Skeletal muscle satellite cell (primary cell): ENCODE results near the gene MANEAL.

Experiments
- H3K27me3 ChIP-seq: 2 replicates; pipeline ENCODE4 v1.7.0; 2013; ENCODE audit warnings: low read length; ENCODE audit not compliant: control insufficient read depth, insufficient read depth
- H3K36me3 ChIP-seq: 2 replicates; pipeline ENCODE4 v1.7.0; 2013; ENCODE audit warnings: mild to moderate bottlenecking, control low read depth, low read length; ENCODE audit not compliant: insufficient read depth
- H3K4me1 ChIP-seq: 2 replicates; pipeline ENCODE4 v1.7.0; 2013; ENCODE audit warnings: low read length; ENCODE audit not compliant: control insufficient read depth, insufficient read depth
- H3K4me2 ChIP-seq: 2 replicates; pipeline ENCODE4 v1.7.0; 2013; ENCODE audit warnings: mild to moderate bottlenecking, low read length
- H3K4me3 ChIP-seq: 2 replicates; pipeline ENCODE4 v1.7.0; 2013; ENCODE audit warnings: low read length
- H3K9ac ChIP-seq: 2 replicates; pipeline ENCODE4 v1.7.0; 2013; ENCODE audit warnings: mild to moderate bottlenecking, low read depth, low read length, moderate library complexity
- H3K9me3 ChIP-seq: replicated peaks from 2 replicates; pipeline ENCODE4 v1.7.0; 2013; ENCODE audit warnings: mild to moderate bottlenecking, control low read depth, low read length

MANEAL gene

DNA sequence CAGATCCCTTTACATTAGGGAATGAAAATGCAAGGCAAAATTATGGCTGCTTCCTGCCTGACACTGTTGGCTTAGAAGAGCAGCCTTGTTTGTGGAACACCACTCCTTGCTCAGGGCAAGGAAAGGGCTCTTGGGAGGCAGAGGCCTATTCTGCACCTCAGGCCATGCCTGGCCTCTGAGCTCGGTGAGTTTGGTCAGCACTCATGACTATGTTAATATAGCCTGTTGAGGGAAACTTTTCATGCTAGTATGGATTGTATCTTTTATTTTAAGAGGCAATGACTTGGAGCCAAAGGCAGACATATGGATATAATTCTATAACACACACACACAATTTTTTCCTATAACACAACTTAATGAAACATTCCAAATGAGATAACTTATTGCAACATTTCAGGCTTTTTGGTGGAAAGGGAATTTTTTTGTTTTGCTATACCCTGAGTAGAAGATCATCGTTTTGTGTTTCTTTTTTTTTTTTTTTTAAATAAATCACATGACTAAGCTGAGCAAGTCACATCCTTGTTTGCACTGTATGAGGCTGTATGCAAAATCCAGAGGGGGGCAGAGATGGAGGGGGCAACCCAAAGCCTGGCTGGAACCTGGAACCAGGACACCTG lies 20.0 kb downstream of the MANEAL start:
- H3K4me3 ChIP-seq: no peak overlapping the region
- H3K4me1 ChIP-seq: peaks cover 20% of the 10 kb centered on the region
- H3K9ac ChIP-seq: no peak overlapping the region
- H3K36me3 ChIP-seq: peaks cover 36% of the 10 kb centered on the region
- H3K27me3 ChIP-seq: no peaks in the 10 kb centered on the region
- no peaks in the 10 kb centered on the region for H3K9me3 ChIP-seq
- H3K4me2 ChIP-seq: no peak overlapping the region

DNA sequence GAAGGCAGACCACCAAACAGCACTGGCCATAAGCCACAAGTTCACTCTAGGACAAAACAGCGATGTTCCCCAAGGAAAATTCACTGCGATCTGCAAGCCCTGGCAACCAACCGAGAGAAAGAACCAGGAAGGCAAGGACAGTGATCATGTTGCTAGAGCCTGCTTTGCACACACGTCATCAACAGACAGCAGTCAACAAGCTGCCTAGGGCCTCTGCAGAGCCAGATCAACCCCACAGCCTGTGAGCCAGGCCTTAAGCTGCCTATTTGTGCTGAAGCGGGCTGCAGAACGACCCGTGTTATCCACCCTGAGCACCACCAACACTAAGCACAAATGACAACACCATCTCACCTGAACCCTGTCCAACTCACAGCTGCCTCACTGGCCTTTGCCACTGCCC lies 20.6 kb downstream of the MANEAL start:
- no peaks in the 10 kb centered on the region for H3K9me3 ChIP-seq

DNA sequence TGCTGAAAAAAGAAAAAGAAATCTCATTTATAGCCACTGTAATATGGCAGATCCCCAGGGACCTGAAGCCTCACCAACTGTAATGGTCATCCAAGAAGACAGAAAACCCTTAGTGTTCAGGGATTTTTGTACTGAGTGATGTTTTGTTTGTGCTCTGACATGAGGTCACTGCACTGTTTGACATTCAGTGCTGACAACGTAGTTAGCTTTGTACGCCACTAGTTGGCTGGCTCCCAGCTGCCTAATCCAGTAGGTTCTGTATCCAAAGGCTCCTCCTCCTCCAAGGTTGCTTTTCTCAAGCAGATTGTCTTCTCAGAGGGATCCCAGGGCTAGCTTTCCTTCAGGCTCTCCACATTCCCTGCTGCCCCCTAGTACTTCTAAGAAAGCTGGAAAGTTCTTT lies 23.8 kb downstream of the MANEAL start:
- no peak overlapping the region for H3K9ac ChIP-seq
- H3K36me3 ChIP-seq: peaks cover 56% of the 10 kb centered on the region
- no peaks in the 10 kb centered on the region for H3K4me1 ChIP-seq
- H3K4me3 ChIP-seq: no peak overlapping the region
- H3K9me3 ChIP-seq: no peaks in the 10 kb centered on the region
- no peaks in the 10 kb centered on the region for H3K27me3 ChIP-seq
- H3K4me2 ChIP-seq: no peak overlapping the region

More for the DNA sequence above, 20.6 kb downstream of the MANEAL start:
- Histone ChIP-seq H3K9ac (no peak overlapping the region), H3K27me3 (no peaks in the 10 kb centered on the region), H3K4me3 (no peak overlapping the region), H3K4me1 (peaks cover 18% of the 10 kb centered on the region), H3K4me2 (no peak overlapping the region), H3K36me3 (peaks cover 41% of the 10 kb centered on the region)

DNA sequence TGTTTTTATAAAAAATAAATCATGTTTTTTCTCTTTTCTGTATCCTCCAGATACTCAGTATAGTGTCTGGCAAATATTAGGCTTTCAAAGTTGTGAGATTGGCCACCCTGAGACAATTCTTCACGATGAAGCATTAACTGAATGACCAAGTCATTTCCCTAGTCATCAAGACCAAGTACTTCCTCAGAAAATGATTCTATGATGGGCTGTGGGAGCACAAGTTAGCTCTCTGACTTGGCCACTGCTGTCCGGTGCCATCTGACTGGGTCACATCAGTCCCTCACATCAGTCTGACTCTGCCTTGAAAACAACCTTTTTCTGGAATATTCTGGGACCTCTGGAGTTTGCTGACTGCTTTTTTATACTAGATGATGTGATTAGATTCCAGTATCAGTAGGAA lies 27.8 kb downstream of the MANEAL start:
- H3K4me3 ChIP-seq: no peak overlapping the region
- peaks cover 63% of the 10 kb centered on the region for H3K36me3 ChIP-seq
- H3K27me3 ChIP-seq: no peaks in the 10 kb centered on the region
- peaks cover 5% of the 10 kb centered on the region for H3K4me1 ChIP-seq
- no peak overlapping the region for H3K9ac ChIP-seq
- no peak overlapping the region for H3K4me2 ChIP-seq
- H3K9me3 ChIP-seq: no peaks in the 10 kb centered on the region

DNA sequence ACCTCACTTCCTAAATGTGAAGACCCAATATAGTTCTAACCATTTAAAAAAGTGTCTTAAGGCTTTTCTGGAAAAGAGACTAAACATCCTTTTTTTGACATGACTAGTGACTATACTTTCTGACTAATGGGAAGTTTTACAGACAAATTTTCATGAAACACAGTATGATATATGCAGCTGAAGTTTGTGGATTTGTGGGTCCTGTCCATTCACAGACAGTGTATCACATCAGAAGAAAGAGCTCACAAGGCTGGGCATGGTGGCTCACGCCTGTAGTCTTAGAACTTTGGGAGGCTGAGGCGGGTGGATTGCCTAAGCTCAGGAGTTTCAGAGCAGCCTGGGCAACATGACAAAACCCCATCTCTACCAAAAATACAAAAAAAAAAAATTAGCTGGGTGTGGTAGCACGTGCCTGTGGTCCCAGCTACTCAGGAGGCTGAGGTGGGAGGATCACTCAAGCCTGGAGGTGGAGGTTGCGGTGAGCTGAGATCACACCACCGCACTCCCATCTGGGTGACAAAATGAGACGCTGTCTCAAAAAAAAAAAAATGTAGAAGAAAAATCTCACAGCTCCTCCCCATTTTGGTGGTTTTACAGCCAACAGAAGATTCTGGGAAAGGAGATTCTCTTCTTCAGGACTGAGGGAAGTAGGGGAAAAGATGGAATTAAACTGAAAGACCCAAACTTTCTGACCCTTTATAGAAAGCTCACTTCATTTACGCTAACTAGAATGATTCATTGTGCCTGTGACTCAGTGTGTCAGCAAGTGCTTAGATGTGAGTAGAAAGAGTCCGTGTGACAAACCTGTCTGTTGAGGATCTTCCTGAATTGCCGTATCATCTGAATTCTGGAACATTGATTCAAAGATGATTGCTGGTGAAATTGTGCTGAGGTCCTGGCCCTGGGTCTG lies 29.5 kb downstream of the MANEAL start:
- Histone ChIP-seq H3K4me3 (no peak overlapping the region), H3K27me3 (no peaks in the 10 kb centered on the region), H3K4me2 (no peak overlapping the region), H3K36me3 (peaks cover 63% of the 10 kb centered on the region), H3K4me1 (peaks cover 5% of the 10 kb centered on the region), H3K9ac (no peak overlapping the region), H3K9me3 (no peaks in the 10 kb centered on the region)

DNA sequence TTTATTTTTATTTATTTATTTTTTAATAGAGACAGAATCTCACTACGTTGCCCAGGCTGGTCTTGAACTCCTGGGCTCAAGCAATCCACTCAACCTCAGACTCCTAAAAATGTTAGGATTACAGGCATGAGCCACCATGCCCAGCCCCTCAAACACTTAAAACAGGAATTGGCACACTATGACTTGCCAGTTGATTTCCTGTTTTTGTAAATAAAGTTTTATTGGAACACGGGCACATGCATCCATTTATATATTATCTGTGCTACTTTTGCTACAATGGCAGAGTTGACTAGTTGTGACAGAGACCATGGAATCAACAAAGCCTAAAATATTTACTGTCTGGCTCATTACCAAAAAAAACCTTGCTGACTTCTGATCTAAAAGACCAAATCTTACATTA lies 30.4 kb downstream of the MANEAL start:
- Histone ChIP-seq H3K36me3 (peaks cover 66% of the 10 kb centered on the region), H3K4me2 (no peak overlapping the region), H3K9me3 (no peaks in the 10 kb centered on the region), H3K4me1 (peaks cover 5% of the 10 kb centered on the region), H3K27me3 (no peaks in the 10 kb centered on the region), H3K4me3 (no peak overlapping the region), H3K9ac (no peak overlapping the region)

DNA sequence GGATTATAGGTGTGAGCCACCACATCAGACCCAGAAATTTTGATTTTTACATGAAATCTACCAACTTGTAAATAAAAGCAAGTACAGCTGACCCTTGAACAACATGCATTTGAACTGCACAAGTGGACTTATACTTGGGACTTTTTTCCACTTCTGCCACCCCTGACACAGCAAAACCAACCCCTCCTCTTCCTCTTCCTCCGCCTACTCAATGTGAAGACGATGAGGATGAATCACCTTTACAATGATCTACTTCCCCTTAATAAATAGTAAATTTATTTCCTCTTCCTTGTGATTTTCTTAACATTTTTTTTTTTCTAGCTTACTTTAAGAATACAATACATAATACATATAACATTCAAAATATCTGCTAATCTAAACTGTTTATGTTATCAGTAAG lies 31.9 kb downstream of the MANEAL start:
- Histone ChIP-seq H3K4me3 (no peak overlapping the region), H3K4me2 (no peak overlapping the region), H3K4me1 (peaks cover 5% of the 10 kb centered on the region), H3K9ac (no peak overlapping the region), H3K27me3 (no peaks in the 10 kb centered on the region), H3K9me3 (no peaks in the 10 kb centered on the region), H3K36me3 (peaks cover 57% of the 10 kb centered on the region)

DNA sequence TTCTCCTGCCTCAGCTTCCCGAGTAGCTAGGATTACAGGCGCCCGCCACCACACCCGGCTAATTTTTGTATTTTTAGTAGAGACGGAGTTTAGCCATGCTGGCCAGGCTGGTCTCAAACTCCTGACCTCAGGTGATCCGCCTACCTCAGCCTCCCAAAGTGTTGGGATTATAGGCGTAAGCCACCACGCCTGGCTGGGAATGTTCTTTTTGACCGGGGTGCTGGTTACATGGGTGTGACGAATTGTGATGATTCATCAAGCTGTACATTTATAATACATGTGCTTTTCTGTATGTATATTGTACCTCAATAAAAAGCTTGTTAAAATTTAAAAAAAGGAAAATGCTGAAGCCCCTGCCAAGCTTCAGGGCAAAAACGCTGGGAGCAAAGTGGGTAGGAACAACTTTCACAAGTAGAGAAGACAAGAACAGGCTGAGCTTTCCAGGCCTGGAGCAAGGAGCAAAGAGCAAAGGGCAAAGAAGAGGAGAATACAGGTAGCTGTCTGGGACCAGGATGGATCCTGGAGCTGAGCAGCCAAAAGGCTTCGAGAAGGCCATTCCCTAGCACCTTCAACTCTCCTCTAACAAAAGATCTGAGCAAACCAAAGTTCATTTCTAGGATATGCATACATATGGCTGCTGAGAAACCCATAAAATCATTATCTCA lies 34.9 kb downstream of the MANEAL start:
- Histone ChIP-seq H3K36me3 (peaks cover 51% of the 10 kb centered on the region), H3K4me1 (peaks cover 5% of the 10 kb centered on the region), H3K4me2 (no peak overlapping the region), H3K9me3 (no peaks in the 10 kb centered on the region), H3K9ac (no peak overlapping the region), H3K27me3 (no peaks in the 10 kb centered on the region), H3K4me3 (no peak overlapping the region)

DNA sequence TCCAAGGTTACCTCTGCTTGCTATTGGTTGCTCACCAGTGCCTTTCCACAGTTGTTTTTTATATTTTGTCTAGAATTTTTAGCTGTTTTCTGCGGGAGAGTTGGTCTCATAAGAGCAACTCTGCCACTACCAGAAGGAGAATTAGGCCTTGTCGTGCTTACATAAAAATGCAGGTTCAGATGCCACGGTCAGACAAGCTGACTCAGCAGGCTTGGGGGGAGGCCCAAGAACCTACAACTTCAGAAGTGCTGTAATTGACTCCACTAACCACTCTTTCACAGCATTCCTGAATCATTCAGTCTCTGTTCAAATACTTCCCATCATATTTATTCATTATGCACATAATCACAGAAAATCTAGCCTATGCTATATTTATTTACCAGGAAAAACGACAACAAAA lies 37.5 kb downstream of the MANEAL start:
- H3K4me1 ChIP-seq: peaks cover under 1% of the 10 kb centered on the region
- H3K9me3 ChIP-seq: no peaks in the 10 kb centered on the region
- peaks cover 59% of the 10 kb centered on the region for H3K36me3 ChIP-seq
- no peak overlapping the region for H3K4me2 ChIP-seq
- H3K27me3 ChIP-seq: no peaks in the 10 kb centered on the region
- H3K9ac ChIP-seq: no peak overlapping the region
- no peak overlapping the region for H3K4me3 ChIP-seq

DNA sequence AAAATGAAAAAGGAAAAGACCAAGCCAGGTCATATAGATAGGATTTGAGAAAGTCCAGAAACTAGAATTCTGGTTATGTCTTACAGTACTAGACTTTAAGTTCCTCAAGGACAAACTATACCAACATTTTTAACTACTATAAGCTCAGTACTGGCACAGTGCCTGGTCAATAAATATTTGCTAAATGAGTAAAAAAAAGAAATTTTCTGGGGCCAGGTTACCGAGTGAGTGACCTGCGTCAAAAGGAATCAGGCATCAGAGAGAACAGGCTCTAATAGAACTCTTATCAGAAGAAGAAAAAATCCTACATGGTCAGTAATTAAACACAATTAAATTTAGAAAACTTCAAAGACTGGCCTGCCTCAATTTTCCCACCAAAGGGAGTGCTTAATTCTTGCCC lies 38.2 kb downstream of the MANEAL start:
- Histone ChIP-seq H3K4me3 (no peak overlapping the region), H3K36me3 (peaks cover 58% of the 10 kb centered on the region), H3K9me3 (no peaks in the 10 kb centered on the region), H3K4me1 (no peaks in the 10 kb centered on the region), H3K9ac (no peak overlapping the region), H3K27me3 (no peaks in the 10 kb centered on the region), H3K4me2 (no peak overlapping the region)

DNA sequence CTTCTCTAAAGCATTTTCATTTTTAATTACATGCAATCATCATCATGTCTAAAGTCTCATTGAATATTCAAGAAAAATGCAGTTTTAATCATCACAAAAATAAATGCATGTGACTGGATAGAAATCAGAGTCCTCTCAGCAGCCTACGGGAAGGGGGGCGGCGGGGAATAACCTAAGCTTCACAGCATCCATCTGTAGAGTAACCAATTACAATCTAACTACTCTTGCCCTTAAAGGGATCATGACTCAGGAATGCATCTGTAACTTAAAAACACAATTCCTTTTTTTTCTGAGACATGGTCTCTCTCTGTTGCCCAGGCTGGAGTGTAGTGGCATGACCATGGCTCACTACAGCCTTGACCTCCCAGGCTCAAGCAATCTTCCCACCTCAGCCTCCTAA lies 43.1 kb downstream of the MANEAL start:
- Histone ChIP-seq H3K9me3 (no peaks in the 10 kb centered on the region), H3K36me3 (peaks cover 78% of the 10 kb centered on the region), H3K4me2 (no peak overlapping the region), H3K4me1 (no peaks in the 10 kb centered on the region), H3K9ac (no peak overlapping the region), H3K27me3 (no peaks in the 10 kb centered on the region), H3K4me3 (no peak overlapping the region)
